Stimulated activated CD4-positive, alpha-beta T cell treated with anti-CD3 and anti-CD28 coated beads, TNF-alpha, amount 100 ng/mL, for 4 hours (primary cell): ENCODE data around the gene KDM7A.
A peak's percentile ranks its signal among the peaks of the same experiment; 100 is the strongest.

Experiments used
- DNase-seq, 3 experiments: peaks; one replicate each; pipeline ENCODE4 v3.0.0-alpha.2; 2020; ENCODE audit warnings: low read depth in 3 of 3

The KDM7A gene, protein sequence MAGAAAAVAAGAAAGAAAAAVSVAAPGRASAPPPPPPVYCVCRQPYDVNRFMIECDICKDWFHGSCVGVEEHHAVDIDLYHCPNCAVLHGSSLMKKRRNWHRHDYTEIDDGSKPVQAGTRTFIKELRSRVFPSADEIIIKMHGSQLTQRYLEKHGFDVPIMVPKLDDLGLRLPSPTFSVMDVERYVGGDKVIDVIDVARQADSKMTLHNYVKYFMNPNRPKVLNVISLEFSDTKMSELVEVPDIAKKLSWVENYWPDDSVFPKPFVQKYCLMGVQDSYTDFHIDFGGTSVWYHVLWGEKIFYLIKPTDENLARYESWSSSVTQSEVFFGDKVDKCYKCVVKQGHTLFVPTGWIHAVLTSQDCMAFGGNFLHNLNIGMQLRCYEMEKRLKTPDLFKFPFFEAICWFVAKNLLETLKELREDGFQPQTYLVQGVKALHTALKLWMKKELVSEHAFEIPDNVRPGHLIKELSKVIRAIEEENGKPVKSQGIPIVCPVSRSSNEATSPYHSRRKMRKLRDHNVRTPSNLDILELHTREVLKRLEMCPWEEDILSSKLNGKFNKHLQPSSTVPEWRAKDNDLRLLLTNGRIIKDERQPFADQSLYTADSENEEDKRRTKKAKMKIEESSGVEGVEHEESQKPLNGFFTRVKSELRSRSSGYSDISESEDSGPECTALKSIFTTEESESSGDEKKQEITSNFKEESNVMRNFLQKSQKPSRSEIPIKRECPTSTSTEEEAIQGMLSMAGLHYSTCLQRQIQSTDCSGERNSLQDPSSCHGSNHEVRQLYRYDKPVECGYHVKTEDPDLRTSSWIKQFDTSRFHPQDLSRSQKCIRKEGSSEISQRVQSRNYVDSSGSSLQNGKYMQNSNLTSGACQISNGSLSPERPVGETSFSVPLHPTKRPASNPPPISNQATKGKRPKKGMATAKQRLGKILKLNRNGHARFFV

DNA sequence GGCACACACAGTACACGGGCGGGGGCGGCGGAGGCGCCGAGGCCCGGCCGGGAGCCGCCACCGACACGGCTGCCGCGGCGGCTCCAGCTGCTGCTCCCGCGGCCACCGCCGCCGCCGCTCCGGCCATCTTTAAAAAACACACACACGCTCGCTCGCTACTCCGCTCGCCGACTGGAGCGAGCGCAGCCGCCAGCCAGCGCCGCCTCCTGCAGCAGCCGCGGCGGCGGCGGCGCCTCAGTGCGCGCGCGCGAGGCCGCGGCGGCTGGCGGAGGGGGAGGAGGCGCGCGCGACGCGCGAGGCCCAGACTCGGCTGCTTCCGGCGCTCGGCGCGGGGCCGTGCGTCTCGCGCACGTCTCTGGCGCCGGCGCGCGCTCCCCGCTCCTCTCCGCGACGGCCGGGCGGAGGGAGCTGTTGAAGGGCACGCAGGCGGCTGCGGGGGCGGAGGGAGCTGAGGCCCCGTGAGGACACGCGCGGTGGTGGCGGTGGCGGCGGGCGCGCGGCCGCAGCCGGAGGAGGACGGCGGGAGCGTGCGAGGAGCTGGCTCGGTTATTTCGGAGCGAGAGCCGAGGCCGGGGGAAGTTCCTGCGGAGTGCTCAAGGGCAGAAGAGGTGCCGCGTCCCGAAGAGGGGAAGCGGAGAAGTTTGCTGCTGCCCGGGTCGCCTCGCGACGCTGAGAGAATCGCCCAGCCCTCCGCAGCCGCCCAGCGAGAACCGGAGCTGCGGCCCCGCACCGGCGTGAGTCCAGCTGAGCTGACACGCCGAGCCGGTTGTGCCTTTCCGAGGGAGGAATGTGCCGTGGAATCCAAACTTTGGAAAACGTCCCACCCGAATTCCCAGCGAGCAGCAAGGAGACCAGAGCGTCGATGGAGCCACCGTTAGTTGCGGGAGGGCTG lies at the start of gene KDM7A:
KDM7A (minus strand) TSS at position 173 of the 892 bp plus-strand sequence; CDS start at position 127, 46 bp downstream.
- peak; percentile 85 to 89 (median 89) for DNase-seq

DNA sequence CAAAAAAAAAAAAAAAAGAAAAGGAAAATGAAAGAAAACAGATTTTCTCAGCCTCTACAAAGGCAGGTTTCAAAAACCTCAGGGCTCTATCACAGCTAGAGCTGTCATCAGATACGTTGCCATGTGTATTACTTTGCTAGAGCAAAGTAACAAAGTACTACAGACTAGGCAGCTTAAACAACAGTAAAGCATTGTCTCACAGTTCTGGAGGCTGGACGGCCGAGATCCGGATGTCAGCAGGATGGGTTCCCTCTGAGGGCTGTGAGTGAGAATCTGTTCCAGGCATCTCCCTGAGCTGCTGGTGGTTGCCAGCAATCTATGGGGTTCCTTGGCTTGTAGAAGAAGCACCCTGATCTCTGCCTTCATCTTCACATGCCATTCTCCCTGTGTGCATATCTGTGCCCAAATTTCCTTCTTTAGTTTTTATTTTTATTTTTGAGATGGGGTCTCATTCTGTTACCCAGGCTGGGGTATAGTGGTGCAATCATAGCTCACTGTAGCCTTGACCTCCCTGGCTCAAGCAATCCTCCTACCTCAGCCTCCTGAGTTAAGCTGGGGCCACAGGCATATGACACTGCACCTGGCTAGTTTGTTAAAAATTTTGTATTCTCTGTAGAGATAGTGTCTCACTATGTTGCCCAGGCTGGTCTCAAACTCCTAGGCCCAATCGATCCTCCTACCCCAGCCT lies 48.9 kb upstream of the KDM7A start:
- no peak for DNase-seq

DNA sequence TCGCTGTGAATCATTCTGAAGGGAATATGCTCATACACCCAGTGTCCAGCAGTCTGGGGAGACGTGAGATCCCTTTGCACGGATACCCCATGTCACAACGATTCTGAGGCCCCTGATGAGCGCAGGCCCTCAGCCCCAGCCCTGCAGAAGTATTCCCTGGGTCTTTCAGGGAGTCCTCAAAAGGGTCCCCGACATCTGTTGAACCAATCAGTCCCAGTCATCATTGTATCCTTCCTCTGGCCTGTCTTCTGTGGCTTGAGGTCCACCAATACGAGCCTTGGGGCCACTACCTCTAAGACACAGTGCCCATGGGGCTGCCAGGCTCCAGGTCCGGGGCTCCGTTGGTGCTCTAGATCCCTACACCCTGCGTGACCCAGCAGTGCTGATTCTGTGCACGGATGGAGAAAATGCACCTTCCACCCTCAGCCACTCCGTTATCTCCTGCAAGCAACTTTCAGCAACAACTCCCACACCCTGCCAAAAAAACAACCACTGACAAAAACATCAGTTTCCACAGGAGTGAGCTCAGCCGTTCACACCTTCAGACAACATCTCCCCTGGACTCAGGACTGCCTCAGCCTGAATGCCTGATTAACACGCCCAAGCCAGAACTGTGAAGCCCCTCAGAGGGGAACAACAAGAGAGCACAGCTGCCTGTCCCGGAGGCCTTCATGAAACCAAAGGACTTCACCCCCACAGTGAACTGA lies 46.9 kb upstream of the KDM7A start:
- DNase-seq: no peak

DNA sequence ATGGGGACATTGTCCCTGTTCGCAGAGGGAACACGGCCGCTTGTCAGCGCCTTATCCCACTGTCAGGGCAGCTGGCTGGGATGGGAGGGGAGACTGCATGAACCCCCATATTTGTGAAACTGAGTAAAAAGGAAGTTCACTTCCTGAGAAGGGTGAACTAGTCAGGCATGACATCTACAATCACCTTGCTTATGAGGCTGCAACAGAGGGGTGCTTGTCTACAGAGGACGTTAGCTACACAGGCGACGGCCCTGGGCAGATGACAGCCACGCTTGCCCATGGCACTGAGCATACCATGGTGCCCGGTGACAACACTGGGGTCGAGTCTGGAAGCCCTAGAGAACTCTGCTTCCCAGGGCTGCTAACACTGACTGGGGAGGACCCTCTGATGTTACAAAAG lies 46.0 kb upstream of the KDM7A start:
- no peak for DNase-seq

DNA sequence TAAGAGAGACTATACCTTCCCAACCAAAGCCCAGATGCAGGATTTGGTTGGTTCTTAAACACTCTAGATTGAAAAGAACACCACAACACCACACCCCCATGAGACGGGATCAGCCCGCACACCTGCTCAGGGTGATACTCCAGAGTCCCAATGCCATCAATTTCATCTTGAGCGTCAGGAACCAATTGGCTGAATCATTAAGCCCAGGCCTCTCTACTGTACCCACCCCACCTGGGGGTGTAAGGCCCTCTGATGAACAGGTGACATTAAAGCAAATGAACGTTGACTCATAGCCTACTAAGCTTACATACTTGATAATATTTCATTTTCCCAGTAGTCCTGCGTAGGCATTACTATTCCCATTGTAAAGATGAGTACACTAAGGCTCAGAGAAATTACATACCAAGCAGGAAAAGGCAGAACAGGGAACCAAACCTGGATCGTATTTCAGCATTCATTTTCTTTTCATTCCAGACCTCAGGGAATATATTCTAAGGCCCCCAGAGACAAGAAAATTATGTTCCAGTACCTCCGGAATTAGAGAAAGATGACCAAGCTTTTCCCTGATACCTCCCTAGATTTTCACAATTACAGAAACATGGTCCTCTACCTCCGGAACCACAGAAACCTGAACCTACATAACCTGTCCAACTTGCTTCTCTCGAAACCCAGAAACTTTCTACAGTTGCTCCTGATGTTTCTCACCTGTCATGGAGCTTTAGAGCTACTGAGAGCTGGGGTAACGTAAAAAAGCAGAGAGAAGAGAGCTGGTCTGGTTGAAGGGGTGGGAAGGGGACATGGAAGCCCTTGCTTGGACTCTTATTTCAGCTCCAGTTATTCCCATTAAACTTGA lies 43.1 kb upstream of the KDM7A start:
- DNase-seq: no peak

DNA sequence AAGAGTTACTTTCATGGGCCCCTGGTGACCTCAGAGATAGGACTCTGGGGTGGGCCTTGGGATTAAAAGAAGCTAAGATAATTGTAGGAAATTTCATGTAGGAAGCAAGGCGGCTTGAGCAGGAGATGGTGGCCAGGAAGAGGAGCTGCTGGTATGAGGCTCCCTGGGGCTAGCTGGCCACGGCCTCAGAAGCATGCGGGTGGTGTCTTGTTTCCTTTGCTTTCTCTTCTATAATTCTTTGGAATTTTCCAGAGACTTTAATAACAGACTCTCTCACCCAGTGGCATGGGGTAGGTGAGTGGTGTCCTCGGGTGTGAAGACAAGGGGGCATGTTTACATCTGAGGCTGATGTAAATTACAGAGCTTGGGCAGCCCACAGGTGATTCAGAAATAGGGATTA lies 41.9 kb upstream of the KDM7A start:
- no peak for DNase-seq

DNA sequence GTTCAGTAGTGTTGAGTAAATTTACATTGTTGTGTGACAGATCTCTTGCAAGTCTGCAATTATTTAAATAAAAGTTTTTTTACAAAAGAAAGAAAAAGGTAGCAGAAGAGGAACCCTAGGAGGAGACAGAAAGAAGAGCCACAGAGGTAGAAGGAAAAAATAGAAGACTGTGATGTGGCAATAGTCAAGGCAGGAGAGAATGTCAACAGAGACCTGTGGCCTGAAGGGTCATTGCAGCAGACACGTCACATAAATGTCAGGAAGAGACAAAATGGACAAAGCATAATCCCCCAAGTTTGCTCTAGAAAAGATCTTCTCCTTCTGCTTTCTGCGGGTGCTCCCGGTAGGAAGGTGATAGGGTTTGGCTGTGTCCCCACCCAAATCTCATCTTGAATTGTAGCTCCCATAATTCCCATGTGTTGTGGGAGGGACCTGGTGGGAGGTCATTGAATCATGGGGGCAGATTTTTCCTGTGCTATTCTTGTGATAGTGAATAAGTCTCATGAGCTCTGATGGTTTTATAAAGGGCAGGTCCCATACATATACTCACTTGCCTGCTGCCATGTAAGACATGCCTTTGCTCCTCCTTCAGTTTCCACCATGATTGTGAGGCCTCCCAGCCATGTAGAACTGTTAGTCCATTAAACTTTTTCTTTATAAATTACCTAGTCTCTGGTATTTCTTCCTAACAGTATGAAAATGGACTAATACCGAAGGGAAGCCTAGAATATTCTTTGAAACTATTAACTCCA lies 41.1 kb upstream of the KDM7A start:
- no peak for DNase-seq

DNA sequence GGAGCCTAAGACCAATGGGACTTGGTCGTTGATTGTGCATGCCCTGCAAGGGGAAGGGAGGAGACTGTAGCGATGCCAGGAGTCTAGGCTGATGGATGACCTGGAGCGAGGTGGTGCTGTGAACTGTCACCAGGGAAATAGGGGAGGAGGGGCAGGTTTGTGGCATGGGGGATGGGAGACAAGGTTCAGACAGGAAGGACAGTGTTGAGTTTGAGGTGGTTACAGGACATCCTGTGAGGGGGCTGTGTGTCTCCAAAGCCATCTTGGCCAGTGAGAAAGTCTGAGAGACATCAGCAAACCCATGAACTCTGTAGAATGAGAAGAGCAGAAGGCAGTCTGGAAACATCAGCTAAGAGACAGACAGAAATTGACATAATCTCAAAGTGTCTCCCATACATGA lies 38.5 kb upstream of the KDM7A start:
- DNase-seq: no peak

DNA sequence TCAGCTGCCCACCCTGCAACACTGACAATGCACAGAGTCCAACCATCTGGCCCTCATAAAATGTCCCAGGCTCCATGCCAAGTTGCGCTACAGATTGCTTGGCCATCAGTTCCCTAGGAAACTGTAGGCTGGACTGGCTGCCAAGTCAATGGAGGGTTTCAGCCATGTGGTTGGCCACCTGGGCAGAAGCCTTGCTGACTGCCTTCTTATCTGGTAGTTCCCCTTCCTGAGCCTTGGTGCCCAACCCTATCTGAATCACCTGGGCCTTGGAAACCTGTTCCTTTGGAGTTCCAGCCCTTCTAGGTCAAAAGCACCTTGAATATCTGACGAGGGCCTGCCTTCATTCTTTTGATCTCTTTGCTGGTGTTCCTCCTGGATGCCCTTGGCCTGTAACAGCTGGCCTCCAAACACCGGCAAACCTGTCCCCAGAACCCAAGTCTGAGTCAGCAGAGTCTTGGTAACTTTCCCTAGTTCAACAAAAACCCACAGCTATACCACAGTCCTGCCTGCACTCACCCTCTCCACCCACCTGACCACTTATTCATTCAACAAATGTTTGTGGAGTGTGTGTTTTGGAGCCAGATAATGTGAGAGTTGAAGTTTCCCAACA lies 37.4 kb upstream of the KDM7A start:
- DNase-seq: no peak

DNA sequence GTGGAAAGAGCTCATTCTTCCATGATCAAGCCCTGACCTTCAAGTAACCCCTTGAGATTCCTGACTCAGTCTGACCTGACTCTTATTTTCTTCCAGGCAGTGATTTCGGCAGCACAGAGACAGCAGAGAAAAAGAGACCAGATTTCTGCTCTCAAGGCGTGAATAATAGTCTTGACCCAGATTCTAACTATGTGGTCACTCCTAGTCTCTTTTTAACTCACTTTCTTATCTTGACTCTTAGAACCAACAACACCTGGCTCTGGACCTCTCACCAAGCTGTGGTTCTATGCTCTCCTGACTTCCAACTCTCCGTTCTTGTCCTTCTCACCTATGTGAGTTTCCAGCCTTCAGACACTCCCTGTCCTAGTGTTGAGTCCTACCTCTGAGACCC lies 36.9 kb upstream of the KDM7A start:
- no peak for DNase-seq

DNA sequence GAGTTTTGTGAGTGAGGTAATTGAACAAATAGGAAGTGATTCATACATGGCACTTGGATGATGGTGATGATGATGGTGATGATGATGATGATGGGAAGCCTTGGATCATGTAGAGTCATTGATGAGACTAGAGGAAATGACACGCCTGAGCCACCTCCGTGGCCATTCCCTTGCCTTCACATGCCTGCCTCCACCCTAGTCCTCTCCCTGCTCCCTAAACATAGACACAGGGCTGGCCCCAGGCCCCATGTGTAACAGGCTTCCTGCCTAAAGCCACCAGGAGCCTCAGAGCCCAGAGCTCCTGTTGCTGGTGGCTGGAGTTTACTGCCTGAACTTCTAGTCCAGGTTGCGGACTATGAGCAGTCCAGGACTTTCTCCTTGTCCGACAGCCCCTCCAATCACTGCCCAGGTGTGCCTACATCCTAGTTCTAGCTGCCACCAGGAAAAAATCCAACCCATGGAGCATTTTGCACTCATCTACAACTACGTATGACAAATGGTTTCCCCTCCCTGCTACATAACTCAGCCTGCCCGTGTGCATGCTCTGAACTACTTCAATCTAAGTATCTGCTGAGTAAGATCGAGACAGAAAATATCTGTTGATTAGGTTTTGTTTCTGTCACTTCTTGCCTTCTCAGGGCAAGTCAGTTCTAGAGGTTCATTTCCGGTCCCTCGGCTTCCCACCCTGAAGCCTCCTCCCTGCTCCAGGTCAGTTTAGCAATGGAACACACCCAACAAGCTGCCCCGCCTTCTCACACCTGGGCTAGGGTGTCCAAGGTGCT lies 35.5 kb upstream of the KDM7A start:
- DNase-seq: no peak

DNA sequence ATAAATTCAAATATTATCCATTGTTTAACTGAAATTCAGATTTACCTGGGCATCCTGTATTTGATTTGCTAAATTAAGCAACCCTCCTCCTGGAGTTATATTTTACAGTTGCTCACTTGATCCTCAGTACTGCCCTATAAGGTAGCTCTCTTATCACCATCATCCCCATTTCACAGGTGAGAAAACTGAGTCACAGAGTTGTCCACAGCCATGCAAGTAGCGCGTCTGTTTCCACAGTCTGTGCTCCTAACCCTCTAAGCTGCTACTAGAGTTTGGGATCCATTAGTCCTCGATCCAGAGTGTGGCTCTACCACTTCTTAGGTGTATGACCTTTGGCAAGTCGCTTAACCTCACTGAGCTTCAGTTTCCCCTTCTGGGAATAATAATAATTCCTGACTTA lies 34.9 kb upstream of the KDM7A start:
- no peak for DNase-seq

DNA sequence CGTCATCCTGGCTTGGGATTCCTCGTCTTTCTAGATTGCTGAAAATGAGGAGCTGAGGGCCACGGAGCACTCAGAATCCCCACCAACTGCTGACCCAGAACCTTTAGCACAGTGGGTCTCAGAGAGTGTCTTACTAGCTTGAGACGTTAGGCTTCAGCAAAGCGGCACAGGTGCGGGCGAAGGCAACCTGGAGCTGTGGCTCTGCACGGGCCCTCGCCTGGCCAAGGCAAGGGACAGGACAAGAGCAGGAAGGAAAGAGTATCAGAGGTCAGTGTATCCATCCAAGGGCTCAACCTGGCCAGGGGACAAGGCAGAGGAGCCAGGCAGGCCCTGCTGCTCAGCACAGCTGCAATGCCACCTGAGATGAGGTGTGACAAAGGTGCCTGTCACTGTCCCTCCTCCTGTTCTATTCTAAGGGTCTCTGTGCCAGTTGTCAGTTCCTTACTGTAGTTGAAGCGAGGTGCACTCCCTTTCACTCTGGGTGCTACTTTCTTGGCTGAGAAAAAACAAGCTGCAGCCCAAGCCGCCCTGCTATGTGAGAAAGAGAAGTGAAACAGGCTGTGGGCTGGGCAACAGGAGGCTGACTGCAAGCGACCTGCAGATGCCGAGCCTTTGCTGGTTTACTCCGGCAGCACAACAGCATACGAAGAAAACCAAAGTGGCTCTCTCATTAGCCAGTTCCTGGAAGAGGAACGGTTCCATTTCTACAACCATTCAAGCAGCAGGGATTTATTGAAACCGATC lies 33.3 kb upstream of the KDM7A start:
- DNase-seq: no peak

DNA sequence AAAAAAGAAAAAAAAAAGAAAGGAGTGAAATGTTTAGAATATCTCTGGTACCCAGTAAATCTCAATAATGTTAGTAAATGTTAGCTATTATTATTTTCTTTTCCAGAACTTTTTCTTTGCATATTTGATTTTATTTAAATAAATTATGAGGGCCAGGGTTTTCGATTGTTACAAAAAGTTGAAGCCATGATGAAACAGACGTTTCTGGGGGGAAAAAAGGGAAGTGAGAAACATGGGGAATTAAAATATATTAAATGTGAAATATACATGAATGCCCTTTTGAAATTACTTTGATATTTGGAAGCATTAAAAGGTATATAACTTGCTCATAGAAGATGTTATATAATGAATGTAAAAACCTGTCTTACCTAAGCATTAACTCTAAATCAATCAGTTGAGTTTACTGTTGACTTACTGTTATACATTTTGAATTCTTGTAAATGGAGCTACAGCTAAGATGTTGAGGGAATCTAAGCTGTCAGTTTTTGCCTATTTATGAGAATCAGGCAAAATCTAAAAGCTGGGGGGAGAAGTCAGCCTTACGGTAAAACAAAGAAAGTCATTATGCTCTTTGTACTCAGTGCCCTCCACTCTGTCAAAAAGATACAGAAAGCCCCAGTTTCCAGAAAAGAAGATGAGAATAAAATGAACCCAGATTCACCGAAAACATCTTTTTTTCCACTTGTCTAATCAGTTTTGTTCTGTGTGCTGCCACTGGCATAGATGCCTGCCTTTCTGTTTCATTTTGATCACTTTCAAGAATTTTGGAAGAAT lies 30.0 kb upstream of the KDM7A start:
- DNase-seq: no peak

DNA sequence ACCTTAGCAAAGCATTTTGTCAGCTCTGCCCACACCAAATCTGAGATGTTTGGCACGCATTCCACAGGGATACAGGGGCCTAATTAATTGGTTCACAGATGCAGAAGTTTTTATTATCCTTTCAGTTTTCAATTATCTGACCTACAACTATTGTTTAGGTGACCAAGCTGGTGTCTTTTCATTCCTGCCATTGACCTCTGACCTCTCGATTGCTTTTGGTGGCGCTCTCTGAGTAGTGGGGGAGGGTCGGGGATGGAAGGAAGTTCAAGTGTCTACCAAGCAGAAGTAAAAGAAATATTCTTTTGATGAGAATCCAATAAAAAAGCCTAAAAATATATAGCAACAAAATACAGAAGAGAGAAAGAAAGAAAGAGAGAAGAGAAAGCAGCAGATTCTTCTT lies 28.8 kb upstream of the KDM7A start:
- no peak for DNase-seq

DNA sequence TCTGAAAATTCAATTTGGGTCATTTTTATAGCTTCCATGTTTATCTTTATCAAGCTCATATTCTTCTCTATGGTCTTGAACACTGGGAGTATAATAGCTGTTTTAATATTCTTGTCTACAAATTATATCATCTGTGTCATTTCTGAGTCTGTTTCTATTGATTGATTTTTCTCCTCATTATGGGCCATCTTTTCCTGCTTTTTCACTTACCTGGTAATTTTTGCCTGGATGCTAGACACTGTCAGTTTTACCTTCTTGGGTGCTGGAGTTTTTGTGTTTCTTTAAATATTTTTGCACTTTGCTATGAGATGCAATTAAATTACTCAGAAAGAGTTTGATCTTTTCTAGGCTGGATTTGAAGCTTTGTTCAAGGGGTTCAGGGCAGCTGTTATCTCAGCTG lies 26.8 kb upstream of the KDM7A start:
- DNase-seq: no peak
